Mesenchymal stem cell (in vitro differentiated cells and primary cell): ENCODE data around the gene ARHGAP4.
A peak's percentile ranks its signal among the peaks of the same experiment; 100 is the strongest.

Experiments
- DNase-seq: peaks from one replicate; pipeline ENCODE4 v3.0.0-alpha.2; 2013
- H2AFZ ChIP-seq: one replicate; pipeline ENCODE4 v1.6.1; 2013; ENCODE audit warnings: low read depth, mild to moderate bottlenecking, control low read depth, inconsistent platforms, low read length, moderate library complexity
- H2AK5ac ChIP-seq: 2 replicates; pipeline ENCODE4 v1.6.1; 2013; ENCODE audit warnings: low read length, moderate library complexity, mild to moderate bottlenecking, inconsistent platforms; ENCODE audit not compliant: severe bottlenecking
- H2BK120ac ChIP-seq: one replicate; pipeline ENCODE4 v1.6.1; 2013; ENCODE audit warnings: low read depth, mild to moderate bottlenecking, inconsistent platforms, low read length, moderate library complexity
- H2BK12ac ChIP-seq, 2 experiments: one replicate each; pipeline ENCODE4 v1.6.1; 2013; ENCODE audit warnings: inconsistent platforms in 2 of 2, low read length in 2 of 2, mild to moderate bottlenecking in 2 of 2, moderate library complexity in 2 of 2, control low read depth in 1 of 2
- H2BK15ac ChIP-seq: one replicate; pipeline ENCODE4 v1.6.1; 2013; ENCODE audit warnings: mild to moderate bottlenecking, low read depth, inconsistent platforms; ENCODE audit not compliant: poor library complexity, severe bottlenecking
- H2BK5ac ChIP-seq: 2 replicates; pipeline ENCODE4 v1.6.1; 2013; ENCODE audit warnings: low read depth, mild to moderate bottlenecking, low read length, control low read depth, inconsistent platforms; ENCODE audit not compliant: poor library complexity, severe bottlenecking
- H3K14ac ChIP-seq, 2 experiments: one replicate each; pipeline ENCODE4 v1.6.1; 2013; ENCODE audit warnings: inconsistent platforms in 2 of 2, low read length in 2 of 2, control low read depth in 1 of 2, mild to moderate bottlenecking in 1 of 2, moderate library complexity in 1 of 2
- H3K18ac ChIP-seq, 2 experiments: one replicate each; pipeline ENCODE4 v1.6.1; 2013; ENCODE audit warnings: inconsistent platforms in 2 of 2, low read length in 2 of 2, control low read depth in 1 of 2, low read depth in 1 of 2, mild to moderate bottlenecking in 1 of 2
- H3K23ac ChIP-seq, 2 experiments: one replicate each; pipeline ENCODE4 v1.6.1; 2013; ENCODE audit warnings: inconsistent platforms in 2 of 2, low read length in 2 of 2, mild to moderate bottlenecking in 2 of 2, moderate library complexity in 2 of 2, control low read depth in 1 of 2
- H3K27ac ChIP-seq: 2 replicates; pipeline ENCODE4 v1.5.1; 2013; ENCODE audit warnings: mild to moderate bottlenecking, moderate library complexity, low read length, control low read depth, inconsistent platforms; ENCODE audit not compliant: poor library complexity, severe bottlenecking
- H3K27me3 ChIP-seq, 2 experiments: 2 replicates each; pipeline versions ENCODE4 v1.6.1 to v1.7.0; 2013; ENCODE audit warnings: low read length in 2 of 2, mild to moderate bottlenecking in 2 of 2, moderate library complexity in 2 of 2, control low read depth in 1 of 2, inconsistent platforms in 1 of 2; ENCODE audit not compliant: control insufficient read depth in 1 of 2, insufficient read depth in 1 of 2
- H3K36me3 ChIP-seq, 2 experiments: 2 replicates each; pipeline versions ENCODE4 v1.6.1 to v1.7.0; 2013; ENCODE audit warnings: low read length in 2 of 2, control low read depth in 1 of 2, inconsistent platforms in 1 of 2, low read depth in 1 of 2, mild to moderate bottlenecking in 1 of 2; ENCODE audit not compliant: insufficient read depth in 2 of 2, control insufficient read depth in 1 of 2
- H3K4ac ChIP-seq, 2 experiments: one replicate each; pipeline ENCODE4 v1.6.1; 2013; ENCODE audit warnings: inconsistent platforms in 2 of 2, low read length in 2 of 2, mild to moderate bottlenecking in 2 of 2, moderate library complexity in 2 of 2, control low read depth in 1 of 2, low read depth in 1 of 2
- H3K4me1 ChIP-seq: 2 replicates; pipeline ENCODE4 v1.6.1; 2013; ENCODE audit warnings: low read depth, low read length, control low read depth; ENCODE audit not compliant: control insufficient read depth, insufficient read depth
- H3K4me2 ChIP-seq: 2 replicates; pipeline ENCODE4 v1.6.1; 2013; ENCODE audit warnings: low read length, mild to moderate bottlenecking, inconsistent platforms; ENCODE audit not compliant: poor library complexity, severe bottlenecking
- H3K4me3 ChIP-seq, 2 experiments: 2 replicates each; pipeline versions ENCODE4 v1.5.1 to v1.7.0; 2013; ENCODE audit warnings: low read length in 2 of 2, mild to moderate bottlenecking in 2 of 2, control low read depth in 1 of 2, low read depth in 1 of 2; ENCODE audit not compliant: insufficient read depth in 1 of 2
- H3K79me1 ChIP-seq: replicated peaks from 2 replicates; pipeline ENCODE4 v1.6.1; 2013; ENCODE audit warnings: mild to moderate bottlenecking, control low read depth, low read length, inconsistent platforms; ENCODE audit not compliant: poor library complexity, severe bottlenecking
- H3K9ac ChIP-seq: 2 replicates; pipeline ENCODE4 v1.7.0; 2013; ENCODE audit warnings: mild to moderate bottlenecking, low read length, moderate library complexity
- H3K9me3 ChIP-seq: 2 replicates; pipeline ENCODE4 v1.7.0; 2013; ENCODE audit warnings: mild to moderate bottlenecking, low read length; ENCODE audit not compliant: control insufficient read depth
- H4K8ac ChIP-seq: one replicate; pipeline ENCODE4 v1.6.1; 2013; ENCODE audit warnings: inconsistent platforms, mild to moderate bottlenecking, low read length, moderate library complexity
- H4K91ac ChIP-seq: one replicate; pipeline ENCODE4 v1.6.1; 2013; ENCODE audit warnings: mild to moderate bottlenecking, low read length, inconsistent platforms
- WGBS: methylation state at CpG from one replicate; pipeline ENCODE4 v1.1.7; 2013; ENCODE audit warnings: mixed read lengths; 5-methylcytosine and 5-hydroxymethylcytosine counted together

The ARHGAP4 gene

DNA sequence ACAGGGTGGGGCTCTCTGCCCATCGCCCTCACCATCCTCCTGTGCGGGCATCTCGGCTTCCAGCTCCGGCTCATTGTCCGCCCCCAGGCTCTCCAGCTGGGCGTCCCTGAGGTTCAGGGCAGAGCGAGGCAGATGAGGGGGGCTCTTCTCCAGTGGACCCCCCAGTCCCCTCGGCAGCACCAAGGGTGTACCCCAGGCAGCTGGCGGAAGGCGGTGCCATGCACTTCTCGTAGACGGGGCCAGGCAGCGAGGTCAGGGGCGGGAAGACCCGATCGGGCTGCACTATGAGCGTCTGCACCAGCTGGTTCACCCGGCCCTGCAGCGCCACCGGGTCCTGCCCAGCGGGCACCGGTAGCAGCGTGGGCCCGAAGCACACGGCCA, 16.1 kb downstream of the ARHGAP4 start:
- Histone ChIP-seq H3K4me3 (peak overlapping the region in 1 of 2 experiments; percentile 26), H2AK5ac (no peak overlapping the region), H3K9me3 (no peaks in the 10 kb centered on the region), H3K27me3 (peaks cover 0 to 51% of the 10 kb centered on the region in 2 experiments), H3K36me3 (no peaks in the 10 kb centered on the region), H3K4me2 (no peak overlapping the region), H3K27ac (no peak overlapping the region), H3K79me1 (no peaks in the 10 kb centered on the region), H3K4ac (no peak overlapping the region), H2BK12ac (no peak overlapping the region), H2BK15ac (no peak overlapping the region), H3K23ac (no peak overlapping the region), H2AFZ (no peak overlapping the region), H3K4me1 (peaks cover 2% of the 10 kb centered on the region), H3K9ac (no peak overlapping the region), H3K18ac (no peak overlapping the region), H4K8ac (no peak overlapping the region), H3K14ac (no peak overlapping the region), H2BK120ac (no peak overlapping the region), H2BK5ac (no peak overlapping the region), H4K91ac (no peak overlapping the region)
- DNase-seq = no peak
- 96% methylated on average over 16 of the region's 25 CpGs for WGBS

GRCh38 chrX:153909024-153909979, 16.8 kb downstream of the ARHGAP4 start:
- H3K9me3 ChIP-seq = no peaks in the 10 kb centered on the region
- 75% methylated on average over 17 of the region's 37 CpGs for WGBS

DNA sequence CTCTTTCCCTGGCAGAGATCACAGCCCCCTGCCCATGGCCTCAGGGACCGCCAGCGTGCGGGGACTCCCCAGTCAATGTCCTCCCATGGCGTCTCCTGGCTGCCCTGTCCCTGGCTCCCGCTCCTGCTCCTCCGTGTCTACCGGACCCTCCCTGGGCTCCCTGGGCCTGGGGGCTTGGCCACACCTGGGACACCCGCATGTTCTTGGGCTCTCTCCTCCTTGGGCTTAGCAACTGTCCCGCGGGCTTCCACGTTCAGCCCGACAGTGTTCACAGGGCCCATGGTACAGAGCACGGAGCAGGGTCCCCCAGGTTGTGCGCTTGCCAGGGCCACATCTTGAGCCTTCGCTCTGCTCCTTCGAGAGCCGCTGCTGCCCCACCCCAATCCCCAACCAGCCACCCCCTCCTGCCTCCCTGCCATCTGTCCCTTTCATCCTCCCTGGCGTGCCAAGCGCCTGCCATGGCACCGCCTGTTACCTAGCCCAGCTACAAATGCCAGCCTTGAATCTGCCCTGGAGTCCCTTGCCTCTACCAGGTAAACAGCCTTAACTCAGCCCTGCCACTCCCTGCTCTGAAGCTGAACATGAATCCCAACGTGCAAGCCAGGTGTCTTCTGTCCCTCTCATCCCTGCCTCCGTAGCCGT, 17.7 kb downstream of the ARHGAP4 start:
- H3K4ac ChIP-seq = no peak overlapping the region
- no peak overlapping the region for H2BK12ac ChIP-seq
- H3K4me3 ChIP-seq = no peak overlapping the region
- H2AFZ ChIP-seq = no peak overlapping the region
- no peak for DNase-seq
- no peaks in the 10 kb centered on the region for H3K9me3 ChIP-seq
- H4K91ac ChIP-seq = no peak overlapping the region
- no peak overlapping the region for H3K23ac ChIP-seq
- H3K9ac ChIP-seq = no peak overlapping the region
- no peak overlapping the region for H4K8ac ChIP-seq
- no peak overlapping the region for H2BK120ac ChIP-seq
- no peak overlapping the region for H3K14ac ChIP-seq
- 94% methylated on average over 23 of the region's 23 CpGs for WGBS
- peaks cover 0 to 44% of the 10 kb centered on the region in 2 experiments for H3K27me3 ChIP-seq
- no peak overlapping the region for H3K4me2 ChIP-seq
- peaks cover 2% of the 10 kb centered on the region for H3K4me1 ChIP-seq
- no peak overlapping the region for H2BK5ac ChIP-seq
- H3K27ac ChIP-seq = no peak overlapping the region
- H3K18ac ChIP-seq = no peak overlapping the region
- H3K36me3 ChIP-seq = no peaks in the 10 kb centered on the region
- no peaks in the 10 kb centered on the region for H3K79me1 ChIP-seq
- no peak overlapping the region for H2BK15ac ChIP-seq
- H2AK5ac ChIP-seq = no peak overlapping the region

More at GRCh38 chrX:153909024-153909979, 16.8 kb downstream of the ARHGAP4 start:
- Histone ChIP-seq H4K8ac (no peak overlapping the region), H3K18ac (peak overlapping the region in 1 of 2 experiments; percentile 34), H2BK120ac (no peak overlapping the region), H3K4me2 (no peak overlapping the region), H3K36me3 (no peaks in the 10 kb centered on the region), H2BK15ac (no peak overlapping the region), H4K91ac (no peak overlapping the region), H2BK12ac (no peak overlapping the region), H2BK5ac (no peak overlapping the region), H3K4ac (no peak overlapping the region), H3K23ac (no peak overlapping the region), H3K27me3 (peaks cover 0 to 49% of the 10 kb centered on the region in 2 experiments), H2AFZ (no peak overlapping the region), H3K9ac (no peak overlapping the region), H2AK5ac (no peak overlapping the region), H3K4me3 (no peak overlapping the region), H3K27ac (no peak overlapping the region), H3K4me1 (peaks cover 2% of the 10 kb centered on the region), H3K79me1 (no peaks in the 10 kb centered on the region), H3K14ac (no peak overlapping the region)
- DNase-seq = no peak

- Histone ChIP-seq H3K9me3 (no peaks in the 10 kb centered on the region), H2AK5ac (no peak overlapping the region), H3K4me2 (no peak overlapping the region), H3K79me1 (no peaks in the 10 kb centered on the region), H2BK15ac (no peak overlapping the region), H2BK5ac (no peak overlapping the region), H3K18ac (no peak overlapping the region), H2AFZ (no peak overlapping the region), H3K36me3 (no peaks in the 10 kb centered on the region), H3K14ac (no peak overlapping the region), H3K9ac (no peak overlapping the region), H3K23ac (no peak overlapping the region), H3K4me1 (peaks cover 7% of the 10 kb centered on the region), H4K91ac (no peak overlapping the region), H4K8ac (no peak overlapping the region), H3K4ac (no peak overlapping the region), H3K27me3 (peaks cover 0 to 52% of the 10 kb centered on the region in 2 experiments), H2BK120ac (no peak overlapping the region), H3K27ac (no peak overlapping the region), H3K4me3 (no peak overlapping the region), H2BK12ac (no peak overlapping the region)
- DNase-seq = no peak
- 91% methylated on average over 10 of the region's 12 CpGs for WGBS
Measured at GRCh38 chrX:153907456-153907855, 18.6 kb downstream of the ARHGAP4 start.
